Measurements from ENCODE around the gene CEMIP.

Gene CEMIP

GRCh38 chr15:80966431-80967197 lies 187.4 kb downstream of the CEMIP start:
- no peak for DNase-seq

DNA sequence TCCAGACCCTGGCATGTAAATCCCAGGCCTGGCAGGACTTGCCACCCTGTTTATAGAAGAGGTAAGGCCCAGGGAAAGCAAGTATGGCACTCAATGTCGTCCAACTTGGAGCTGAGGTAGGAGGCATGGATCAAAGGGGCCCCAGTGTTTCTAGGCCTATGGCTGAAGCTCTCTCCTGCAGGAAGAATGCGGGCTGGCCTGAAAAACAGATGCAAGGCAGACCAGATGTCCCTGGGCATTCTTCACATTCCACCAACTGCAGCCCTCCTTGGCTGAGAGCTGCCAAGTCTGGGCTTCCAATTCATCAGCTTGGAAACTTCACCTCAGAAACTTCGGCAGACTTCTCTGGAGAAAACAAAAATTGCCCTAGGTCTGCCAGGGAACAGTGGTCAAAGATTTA lies 188.3 kb downstream of the CEMIP start:
- no peak for DNase-seq

DNA sequence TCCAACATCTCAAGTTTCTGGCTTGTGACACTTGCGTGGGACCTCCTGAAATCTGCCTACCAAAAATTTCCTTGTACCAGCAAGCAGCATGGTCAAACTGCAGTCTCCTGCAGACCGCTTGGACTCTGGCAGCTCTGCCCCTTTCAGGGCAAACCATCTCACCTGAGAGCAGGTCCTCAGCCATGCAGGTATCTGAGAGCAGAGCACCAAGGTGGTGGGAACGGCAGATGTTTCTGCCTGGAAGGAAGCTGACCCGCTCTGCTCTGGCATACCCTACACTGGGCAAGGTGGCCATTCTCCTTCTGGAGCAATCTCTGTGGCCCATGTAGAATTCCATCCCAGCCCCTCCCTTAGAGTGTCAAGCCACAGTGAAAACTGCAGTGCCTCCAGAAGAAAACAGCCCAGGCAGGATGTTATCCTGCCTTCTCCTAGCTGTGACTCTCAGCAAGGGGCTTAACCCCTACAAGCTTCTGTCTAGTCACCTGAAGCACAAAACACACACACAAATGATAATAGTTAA lies 188.9 kb downstream of the CEMIP start:
- no peak for DNase-seq

- no peak for DNase-seq
Measured at GRCh38 chr15:80969316-80969715, 190.1 kb downstream of the CEMIP start.

- DNase-seq = peak; percentile 71
Measured at GRCh38 chr15:80970018-80970657, 191.0 kb downstream of the CEMIP start.

- no peak for DNase-seq
Measured at GRCh38 chr15:80970658-80971057, 191.5 kb downstream of the CEMIP start.

DNA sequence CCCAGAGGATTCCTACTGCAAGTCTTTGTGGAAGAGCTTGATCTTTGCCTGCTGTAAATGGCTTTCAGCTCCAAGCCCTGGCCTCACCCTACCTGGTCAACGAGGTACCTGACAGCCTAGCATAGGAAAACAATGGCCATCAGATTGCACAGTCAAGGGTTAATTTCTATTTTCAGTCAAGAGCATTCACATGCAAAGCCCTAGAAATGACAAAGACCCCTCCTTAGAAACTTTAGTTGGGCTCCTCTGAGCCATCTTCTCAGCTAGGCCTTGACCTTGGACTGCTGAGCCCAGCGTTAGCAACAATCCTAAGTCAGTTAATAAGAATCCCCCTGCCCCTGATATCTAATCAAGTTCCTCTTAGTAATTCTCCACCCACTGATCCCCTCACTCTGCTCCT lies 192.0 kb downstream of the CEMIP start:
- DNase-seq = no peak

- no peak for DNase-seq
Measured at GRCh38 chr15:80972276-80972675, 193.1 kb downstream of the CEMIP start.

DNA sequence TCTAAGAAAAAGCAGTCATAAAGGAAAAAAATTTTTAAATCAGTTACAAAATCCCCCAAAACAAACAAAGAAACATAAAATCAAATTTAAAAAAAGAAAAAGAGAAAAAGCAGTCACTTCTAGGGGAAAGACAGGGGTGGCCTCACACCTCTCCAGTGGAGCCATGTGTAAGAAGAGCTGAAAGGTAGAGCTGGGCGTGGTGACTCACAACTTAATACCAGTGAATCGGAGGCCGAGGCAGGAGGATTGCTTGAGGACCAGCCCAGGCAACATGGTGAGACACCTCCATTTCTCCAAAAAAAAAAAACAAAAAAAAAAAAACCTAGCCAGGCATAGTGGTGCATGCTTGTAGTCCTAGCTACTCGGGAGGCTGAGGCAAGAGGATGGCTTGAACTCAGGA lies 195.7 kb downstream of the CEMIP start:
- no peak for DNase-seq

GRCh38 chr15:80976851-80977250 lies 197.7 kb downstream of the CEMIP start:
- DNase-seq = no peak

- peak; percentile 38 for DNase-seq
Measured at GRCh38 chr15:80977627-80978036, 198.5 kb downstream of the CEMIP start.

GRCh38 chr15:80978685-80979329 lies 199.6 kb downstream of the CEMIP start:
- peak; percentile 36 for DNase-seq

DNA sequence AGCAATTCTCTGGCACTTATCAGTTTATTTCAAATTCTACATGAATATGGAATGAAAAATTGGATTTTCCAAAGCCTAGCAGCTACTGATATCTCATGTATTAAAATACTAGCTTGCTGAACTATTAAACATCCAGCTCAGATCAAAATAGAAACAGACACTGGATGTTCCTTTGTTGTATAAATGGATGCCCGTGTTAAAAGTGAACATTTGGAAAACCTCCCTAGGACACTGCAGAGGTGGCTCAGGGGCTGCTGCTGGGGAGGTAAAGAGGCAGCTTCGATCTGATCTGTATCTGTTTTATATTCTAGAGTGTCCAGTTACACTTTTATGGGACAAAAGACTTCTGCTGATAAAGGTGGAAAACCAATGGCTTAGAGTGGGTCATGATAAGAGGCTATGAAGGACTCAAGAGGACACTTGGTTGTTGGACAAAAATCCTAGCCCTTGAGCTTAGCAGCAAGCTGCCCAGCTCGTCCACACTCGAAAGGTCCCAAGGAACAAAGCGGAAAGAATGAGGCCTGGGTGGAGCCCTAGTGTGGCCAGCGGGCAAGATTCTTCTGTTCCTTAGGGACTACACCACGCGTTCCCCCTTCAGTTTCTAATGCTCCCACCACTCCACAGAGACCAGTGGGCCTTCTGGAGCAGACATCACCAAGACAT lies 200.5 kb downstream of the CEMIP start:
- no peak for DNase-seq

- DNase-seq = no peak
Measured at GRCh38 chr15:80982205-80982604, 203.0 kb downstream of the CEMIP start.

DNA sequence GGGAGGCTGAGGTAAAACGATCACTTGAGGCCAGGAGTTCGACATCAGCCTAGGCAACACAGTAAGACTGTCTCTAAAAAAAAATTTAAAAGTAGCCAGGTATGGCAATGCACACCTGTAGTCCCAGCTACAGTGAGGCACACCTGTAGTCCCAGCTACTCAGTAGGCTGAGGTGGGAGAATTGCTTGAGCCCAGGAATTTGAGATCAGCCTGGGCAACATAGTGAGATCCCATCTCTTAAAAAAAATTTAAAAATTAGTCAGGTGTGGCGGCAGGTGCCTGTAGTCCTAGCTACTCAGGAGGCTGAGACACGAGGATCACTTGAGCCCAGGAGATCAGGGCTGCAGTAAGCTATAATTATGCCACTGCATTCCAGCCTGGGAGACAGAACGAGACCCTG lies 203.7 kb downstream of the CEMIP start:
- no peak for DNase-seq

- no peak for DNase-seq
Measured at GRCh38 chr15:80984856-80985255, 205.7 kb downstream of the CEMIP start.

GRCh38 chr15:80985981-80986380 lies 206.8 kb downstream of the CEMIP start:
- DNase-seq = no peak

DNA sequence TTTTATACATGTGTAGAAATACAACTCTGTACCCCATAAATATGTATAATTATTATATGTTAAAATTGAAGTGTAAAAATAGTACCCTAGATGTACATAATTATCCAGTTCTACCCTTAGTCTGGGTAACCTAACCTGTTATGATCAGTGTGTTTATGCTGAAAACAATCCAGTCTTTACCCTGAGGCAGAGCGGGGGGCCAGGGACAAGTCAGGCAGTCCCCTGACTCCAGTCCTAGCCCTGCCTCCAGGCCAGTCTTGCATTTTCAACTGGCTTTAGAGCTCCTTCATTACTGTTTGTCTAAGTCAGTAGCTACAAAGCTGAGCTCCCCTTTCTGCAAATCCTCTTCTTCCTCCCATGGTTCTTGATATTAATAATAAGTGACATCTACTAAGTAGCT lies 207.3 kb downstream of the CEMIP start:
- DNase-seq = no peak

GRCh38 chr15:80988148-80988796 lies 209.1 kb downstream of the CEMIP start:
- no peak for DNase-seq

DNA sequence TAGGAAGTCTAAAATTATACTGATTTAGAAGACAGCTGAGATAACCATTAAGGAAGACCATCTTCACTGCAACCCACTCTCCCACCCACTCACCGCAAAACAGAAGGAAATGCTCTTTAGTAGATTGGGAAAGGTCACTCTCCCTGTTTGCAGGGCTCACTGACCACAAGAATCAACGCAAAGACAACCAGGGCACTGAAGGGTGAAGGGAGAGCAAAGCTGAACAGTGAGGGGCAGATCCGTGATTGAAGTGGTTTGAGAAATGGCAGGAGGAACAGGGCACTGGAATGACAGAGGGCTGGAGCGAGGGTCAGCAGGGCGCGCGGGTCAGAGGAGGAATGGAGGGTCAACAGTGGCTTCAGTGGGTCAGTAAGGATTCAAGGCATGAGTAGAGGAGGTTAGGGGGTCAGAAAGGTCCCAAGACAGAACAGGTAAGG lies 209.9 kb downstream of the CEMIP start:
- no peak for DNase-seq

DNA sequence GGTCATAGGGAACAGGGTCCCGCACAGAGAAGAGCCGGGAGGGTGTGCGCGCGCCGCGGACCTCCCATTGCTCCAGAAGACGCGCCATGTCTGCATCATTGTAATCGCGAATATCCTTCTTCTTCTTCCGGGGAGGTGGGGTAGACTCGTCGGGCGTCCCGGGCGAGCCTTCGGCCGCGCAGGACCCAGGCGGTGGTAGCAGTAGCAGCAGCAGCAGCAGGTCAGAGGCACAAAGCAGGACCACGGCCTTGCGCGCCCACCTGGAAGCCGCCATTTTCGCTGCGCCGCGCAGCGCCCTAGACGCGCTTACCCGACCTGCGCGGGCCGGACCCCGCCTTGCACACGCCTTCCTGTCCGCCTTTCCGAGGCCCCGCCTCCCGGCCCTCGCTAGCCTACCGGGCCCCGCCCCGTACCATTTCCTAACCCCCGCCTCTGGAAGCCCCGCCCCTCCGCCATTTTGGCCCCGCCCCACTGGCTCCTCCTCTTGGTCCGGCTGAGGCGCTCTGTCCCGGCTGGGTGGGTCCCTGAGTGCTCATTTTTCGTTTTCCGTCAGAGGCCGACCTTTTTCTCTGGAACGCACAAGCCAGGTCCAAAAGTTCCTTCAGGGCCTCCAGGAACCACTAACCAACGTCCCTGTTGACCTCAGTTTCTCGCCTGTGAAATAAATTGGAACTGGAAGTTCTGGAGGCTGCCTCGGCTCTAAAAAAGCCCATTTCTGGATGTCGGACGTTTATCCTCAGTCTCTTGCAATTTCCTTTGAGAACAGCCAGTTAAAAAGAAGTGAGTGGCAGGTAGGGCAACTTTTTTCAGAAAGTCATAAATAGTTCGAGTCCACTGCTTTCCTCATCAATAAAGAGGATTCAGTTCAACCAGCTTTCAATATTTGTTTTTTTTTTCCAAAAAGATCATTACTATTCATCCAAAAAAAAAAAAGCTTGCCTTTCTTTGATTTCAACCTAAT lies 210.6 kb downstream of the CEMIP start, which contains the start of gene MESD:
Gene MESD (minus strand): TSS at position 302 of the 961 bp plus-strand sequence. CDS start 28 bp downstream, at position 274.
- DNase-seq = peak; percentile 70
